Lower leg skin (tissue), 3 donors: Measurements from ENCODE around the gene NCOA3.

Experiments used
- CTCF ChIP-seq, 3 donors: fragments of 450-650 bp; IDR thresholded peaks; one replicate each; pipeline ENCODE4 v1.5.1; 2016; ENCODE audit warnings: antibody characterized with exemption in 3 of 3, mild to moderate bottlenecking in 3 of 3, moderate library complexity in 2 of 3
- POLR2A ChIP-seq, 2 donors: fragments of 450-650 bp; IDR thresholded peaks; one replicate each; pipeline ENCODE4 v1.6.1; 2016 to 2017; ENCODE audit warnings: antibody characterized with exemption in 2 of 2, mild to moderate bottlenecking in 1 of 2, moderate library complexity in 1 of 2

GRCh38 chr20:47559141-47559540 is 57.5 kb downstream of the NCOA3 start:
- no peak for TF ChIP-seq POLR2A (IDR thresholded peaks at IDR 0.05)
- no peak for TF ChIP-seq CTCF (IDR thresholded peaks at IDR 0.05)
